ENCODE results near the gene DNAAF2.

DNAAF2 gene

GRCh38 chr14:49583629-49584028 lies 51.4 kb downstream of the DNAAF2 start:
- DNase-seq = no peak

GRCh38 chr14:49582113-49582977 lies 52.7 kb downstream of the DNAAF2 start:
- DNase-seq = no peak

- DNase-seq = no peak
Observed at GRCh38 chr14:49581209-49582112, 53.6 kb downstream of the DNAAF2 start.

DNA sequence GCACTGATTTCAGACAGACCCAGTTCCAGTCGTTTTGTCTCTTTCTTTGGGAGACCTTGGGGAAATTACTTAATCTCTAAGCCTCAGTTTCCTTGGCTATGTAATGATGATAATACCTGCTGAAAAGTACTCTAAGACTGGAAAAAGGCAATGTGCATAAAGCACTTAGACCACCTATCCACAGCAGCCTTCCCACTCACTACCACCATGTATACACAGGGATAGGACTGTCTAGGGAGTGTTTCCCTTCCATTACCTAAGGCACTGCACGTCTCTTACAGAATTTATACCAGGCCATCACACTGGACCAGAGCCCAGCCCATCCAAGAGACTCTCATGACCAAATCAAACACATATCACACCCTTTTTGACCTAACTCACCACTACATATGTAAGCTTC lies 55.2 kb downstream of the DNAAF2 start:
- DNase-seq = no peak

DNA sequence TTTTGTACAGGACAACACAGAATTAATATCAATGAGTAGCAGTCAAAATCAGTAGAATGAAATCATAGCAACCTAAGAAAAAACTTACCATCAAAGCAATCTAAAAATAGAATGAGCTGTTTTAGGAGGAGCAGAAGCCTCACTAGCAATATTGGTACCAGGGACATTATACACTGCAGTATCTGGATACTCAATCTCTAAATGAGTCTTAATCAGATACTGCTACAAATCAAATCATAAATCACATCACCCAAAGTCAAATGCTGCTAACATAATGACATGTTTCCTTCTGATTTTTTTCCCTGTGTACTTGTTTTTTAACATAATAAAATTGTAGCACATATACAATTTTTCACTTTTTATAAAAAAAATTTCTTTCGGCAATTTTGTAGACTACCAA lies 56.9 kb downstream of the DNAAF2 start:
- no peak for DNase-seq
